GM15510 (cell line): ENCODE results near the gene GPR3.

Source experiments
- POLR2A ChIP-seq: IDR thresholded peaks from 3 replicates; pipeline ENCODE4 v1.6.1; 2011; ENCODE audit warnings: borderline replicate concordance; ENCODE audit not compliant: insufficient read length; ENCODE audit errors: extremely low read depth

The GPR3 gene

GRCh38 chr1:27438621-27439061, 46.2 kb downstream of the GPR3 start:
- no peak for TF ChIP-seq POLR2A

- TF ChIP-seq POLR2A = no peak
Observed at GRCh38 chr1:27439150-27439549, 46.7 kb downstream of the GPR3 start.

GRCh38 chr1:27444632-27445031, 52.2 kb downstream of the GPR3 start:
- no peak for TF ChIP-seq POLR2A
